Breast epithelium (tissue), 3 donors: Measurements from ENCODE around the gene MAFB.

Experiments used
- POLR2A ChIP-seq: fragments of 450-650 bp; IDR thresholded peaks from one replicate; pipeline ENCODE4 v1.6.1; 2016; ENCODE audit warnings: antibody characterized with exemption, mild to moderate bottlenecking, moderate library complexity
- POLR2AphosphoS5 ChIP-seq, 3 donors: sonication (generic); formaldehyde crosslinking; IDR thresholded peaks; one replicate each; pipeline ENCODE4 v1.6.1; 2017; ENCODE audit warnings: antibody characterized with exemption in 3 of 3
- TF ChIP-seq, protein P1 (sequence below), 3 donors: fragments of 450-650 bp; IDR thresholded peaks; one replicate each; pipeline ENCODE4 v1.5.1; 2016 to 2017; ENCODE audit warnings: antibody characterized with exemption in 3 of 3, mild to moderate bottlenecking in 3 of 3, moderate library complexity in 3 of 3

DNA sequence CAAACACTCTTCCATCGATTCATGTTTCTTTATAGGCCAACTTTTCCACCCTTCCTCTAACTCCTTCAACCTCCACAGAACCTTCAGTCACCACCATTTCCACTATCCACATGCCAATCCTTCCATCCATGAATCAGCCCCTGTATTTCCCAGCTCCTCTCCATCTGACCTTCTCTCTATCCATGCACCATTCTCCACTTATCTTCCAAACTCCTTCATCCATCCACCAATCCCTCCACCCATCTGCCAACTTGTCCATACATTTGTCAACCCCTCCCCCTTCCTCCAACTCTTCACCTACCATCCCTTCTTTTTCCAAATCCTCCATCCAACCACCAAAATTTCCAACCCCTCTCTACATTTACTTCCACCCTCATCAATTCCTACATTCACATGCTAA lies 49.9 kb downstream of the MAFB start:
- TF ChIP-seq, protein P1, sequence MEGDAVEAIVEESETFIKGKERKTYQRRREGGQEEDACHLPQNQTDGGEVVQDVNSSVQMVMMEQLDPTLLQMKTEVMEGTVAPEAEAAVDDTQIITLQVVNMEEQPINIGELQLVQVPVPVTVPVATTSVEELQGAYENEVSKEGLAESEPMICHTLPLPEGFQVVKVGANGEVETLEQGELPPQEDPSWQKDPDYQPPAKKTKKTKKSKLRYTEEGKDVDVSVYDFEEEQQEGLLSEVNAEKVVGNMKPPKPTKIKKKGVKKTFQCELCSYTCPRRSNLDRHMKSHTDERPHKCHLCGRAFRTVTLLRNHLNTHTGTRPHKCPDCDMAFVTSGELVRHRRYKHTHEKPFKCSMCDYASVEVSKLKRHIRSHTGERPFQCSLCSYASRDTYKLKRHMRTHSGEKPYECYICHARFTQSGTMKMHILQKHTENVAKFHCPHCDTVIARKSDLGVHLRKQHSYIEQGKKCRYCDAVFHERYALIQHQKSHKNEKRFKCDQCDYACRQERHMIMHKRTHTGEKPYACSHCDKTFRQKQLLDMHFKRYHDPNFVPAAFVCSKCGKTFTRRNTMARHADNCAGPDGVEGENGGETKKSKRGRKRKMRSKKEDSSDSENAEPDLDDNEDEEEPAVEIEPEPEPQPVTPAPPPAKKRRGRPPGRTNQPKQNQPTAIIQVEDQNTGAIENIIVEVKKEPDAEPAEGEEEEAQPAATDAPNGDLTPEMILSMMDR (IDR thresholded peaks at IDR 0.05) = no peak
- TF ChIP-seq POLR2AphosphoS5 (IDR thresholded peaks at IDR 0.05) (no peak), POLR2A (no peak)
